HFF-Myc (cell line): ENCODE measurements around the gene EAF1.
"Not testable (repeated sequence)": the region's sequence is repeated elsewhere in the genome, so short reads cannot be mapped to it uniquely, and the experiment has no call there.

ENCODE experiments used
- DNase-seq: peaks from one replicate; pipeline ENCODE4 v3.0.0-alpha.2; 2011; ENCODE audit warnings: low read depth; ENCODE audit errors: extremely low read depth
- H3K4me3 ChIP-seq: replicated peaks from 2 replicates; pipeline ENCODE4 v1.5.1; 2011; ENCODE audit warnings: low read depth, mild to moderate bottlenecking, control low read depth, low read length
- CTCF ChIP-seq: IDR thresholded peaks from 2 replicates; pipeline ENCODE4 v1.5.1; 2012; ENCODE audit warnings: mild to moderate bottlenecking, low read depth, low read length, control low read depth; ENCODE audit errors: missing control alignments

The EAF1 gene

GRCh38 chr3:15470849-15471248, 43.5 kb downstream of the EAF1 start:
- no peak for TF ChIP-seq CTCF
- no peak overlapping the region for H3K4me3 ChIP-seq
- no peak for DNase-seq

GRCh38 chr3:15471861-15472260, 44.5 kb downstream of the EAF1 start:
- no peak for TF ChIP-seq CTCF
- no peak overlapping the region for H3K4me3 ChIP-seq
- DNase-seq = no peak

- no peak overlapping the region for H3K4me3 ChIP-seq
- no peak for DNase-seq
- no peak for TF ChIP-seq CTCF
These were observed 47.8 kb downstream of the EAF1 start for GRCh38 chr3:15475161-15475560.

GRCh38 chr3:15476378-15476777, 49.0 kb downstream of the EAF1 start:
- DNase-seq = no peak
- no peak overlapping the region for H3K4me3 ChIP-seq
- no peak for TF ChIP-seq CTCF

- no peak for TF ChIP-seq CTCF
- DNase-seq = no peak
- H3K4me3 ChIP-seq = no peak overlapping the region
These were observed 50.7 kb downstream of the EAF1 start for GRCh38 chr3:15477951-15478639.

GRCh38 chr3:15478640-15478979, 51.2 kb downstream of the EAF1 start:
- no peak for TF ChIP-seq CTCF
- DNase-seq = no peak

GRCh38 chr3:15479400-15480224, 52.2 kb downstream of the EAF1 start:
- no peak for DNase-seq
- H3K4me3 ChIP-seq = no peak overlapping the region
- no peak for TF ChIP-seq CTCF

More at GRCh38 chr3:15478640-15478979, 51.2 kb downstream of the EAF1 start:
- H3K4me3 ChIP-seq = no peak overlapping the region

- not testable (repeated sequence) for H3K4me3 ChIP-seq, DNase-seq
These were observed 57.2 kb downstream of the EAF1 start for GRCh38 chr3:15484551-15484950.
